Progenitor cell of endocrine pancreas (in vitro differentiated cells): Measurements from ENCODE around the gene ADAMTS12. TPM values are rescaled to one million over a fixed set of nuclear protein-coding genes. Genes with fewer than 3 reads are reported as not detected.

Experiments
- DNase-seq: peaks from one replicate; pipeline ENCODE4 v3.0.0; 2021; ENCODE audit warnings: low spot score; ENCODE audit not compliant: unreplicated experiment
- H3K27ac Mint-ChIP-seq: 2 replicates; pipeline ENCODE4 v1.8.0; 2021; ENCODE audit warnings: mild to moderate bottlenecking, moderate library complexity, mixed read lengths
- H3K27me3 Mint-ChIP-seq: 2 replicates; pipeline ENCODE4 v1.8.0; 2021; ENCODE audit warnings: mixed read lengths
- H3K36me3 Mint-ChIP-seq: 2 replicates; pipeline ENCODE4 v1.8.0; 2022; ENCODE audit warnings: mixed read lengths; ENCODE audit not compliant: insufficient read depth
- H3K4me1 Mint-ChIP-seq: 2 replicates; pipeline ENCODE4 v1.8.0; 2021; ENCODE audit warnings: low read depth, mixed read lengths
- H3K4me3 Mint-ChIP-seq: 2 replicates; pipeline ENCODE4 v1.8.0; 2021; ENCODE audit warnings: low read depth, mild to moderate bottlenecking, moderate library complexity, mixed read lengths
- H3K9me3 Mint-ChIP-seq: 2 replicates; pipeline ENCODE4 v1.8.0; 2021; ENCODE audit warnings: low read depth, mixed read lengths
- total RNA-seq: library from RNA; stranded (reverse); gene quantifications from 2 replicates; pipeline ENCODE4 v1.2.1, GENCODE V29; 2021
- TF ChIP-seq, protein P1 (sequence below): fragments of 200-600 bp; sonication (generic); IDR thresholded peaks from one replicate; pipeline ENCODE4 v1.5.0; 2021; ENCODE audit warnings: antibody characterized with exemption, mild to moderate bottlenecking; ENCODE audit not compliant: unreplicated experiment

ADAMTS12 gene
- total RNA-seq, 1 donor from 2014 or later: 5.2 TPM

DNA sequence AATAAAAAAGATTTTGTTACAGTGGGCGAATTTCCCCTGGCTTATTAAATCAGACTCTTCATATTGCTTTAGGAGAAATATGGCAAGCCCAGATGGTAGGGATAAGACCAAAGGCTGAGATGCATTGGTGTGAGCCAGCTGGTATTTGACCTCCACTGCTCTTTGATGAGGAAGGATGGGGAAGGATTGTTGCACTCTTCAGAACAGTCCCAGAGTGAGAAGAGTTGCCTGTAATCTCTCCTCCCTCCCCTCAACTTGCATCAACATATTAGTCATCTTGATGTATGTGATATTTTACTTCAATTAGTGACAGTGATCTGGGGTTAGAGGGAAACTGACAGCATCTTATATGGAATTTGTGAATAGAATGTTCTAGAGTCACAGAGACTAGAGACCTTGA is 136.6 kb downstream of the ADAMTS12 start:
- H3K4me3 Mint-ChIP-seq: no peak overlapping the region
- no peaks in the 10 kb centered on the region for H3K27me3 Mint-ChIP-seq
- TF ChIP-seq, protein P1, sequence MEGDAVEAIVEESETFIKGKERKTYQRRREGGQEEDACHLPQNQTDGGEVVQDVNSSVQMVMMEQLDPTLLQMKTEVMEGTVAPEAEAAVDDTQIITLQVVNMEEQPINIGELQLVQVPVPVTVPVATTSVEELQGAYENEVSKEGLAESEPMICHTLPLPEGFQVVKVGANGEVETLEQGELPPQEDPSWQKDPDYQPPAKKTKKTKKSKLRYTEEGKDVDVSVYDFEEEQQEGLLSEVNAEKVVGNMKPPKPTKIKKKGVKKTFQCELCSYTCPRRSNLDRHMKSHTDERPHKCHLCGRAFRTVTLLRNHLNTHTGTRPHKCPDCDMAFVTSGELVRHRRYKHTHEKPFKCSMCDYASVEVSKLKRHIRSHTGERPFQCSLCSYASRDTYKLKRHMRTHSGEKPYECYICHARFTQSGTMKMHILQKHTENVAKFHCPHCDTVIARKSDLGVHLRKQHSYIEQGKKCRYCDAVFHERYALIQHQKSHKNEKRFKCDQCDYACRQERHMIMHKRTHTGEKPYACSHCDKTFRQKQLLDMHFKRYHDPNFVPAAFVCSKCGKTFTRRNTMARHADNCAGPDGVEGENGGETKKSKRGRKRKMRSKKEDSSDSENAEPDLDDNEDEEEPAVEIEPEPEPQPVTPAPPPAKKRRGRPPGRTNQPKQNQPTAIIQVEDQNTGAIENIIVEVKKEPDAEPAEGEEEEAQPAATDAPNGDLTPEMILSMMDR: no peak
- H3K27ac Mint-ChIP-seq: no peak overlapping the region
- H3K4me1 Mint-ChIP-seq: no peaks in the 10 kb centered on the region
- no peaks in the 10 kb centered on the region for H3K9me3 Mint-ChIP-seq
- no peaks in the 10 kb centered on the region for H3K36me3 Mint-ChIP-seq
- no peak for DNase-seq

DNA sequence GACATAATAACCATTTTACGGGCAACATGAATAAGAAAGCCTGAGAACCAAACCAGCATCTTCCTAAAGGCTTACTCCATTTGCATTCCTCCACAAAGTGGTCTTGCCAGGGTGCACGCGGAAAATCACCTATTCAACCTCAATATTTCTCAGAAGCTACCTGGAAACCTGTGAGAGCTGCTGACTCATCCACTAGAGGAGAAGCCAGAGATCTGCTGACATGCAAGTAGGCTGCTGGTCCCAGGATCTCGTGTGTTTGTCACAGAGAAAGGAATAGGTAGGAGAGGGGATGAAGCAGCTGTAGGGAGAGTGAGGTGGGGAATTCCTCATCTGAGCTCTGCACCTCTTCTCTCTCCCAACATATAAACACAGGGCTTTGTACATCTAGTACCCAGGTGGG is 138.1 kb downstream of the ADAMTS12 start:
- Mint-ChIP-seq H3K9me3 (no peaks in the 10 kb centered on the region), H3K27me3 (no peaks in the 10 kb centered on the region), H3K4me3 (no peak overlapping the region), H3K36me3 (no peaks in the 10 kb centered on the region), H3K27ac (no peak overlapping the region), H3K4me1 (peaks cover under 1% of the 10 kb centered on the region)
- TF ChIP-seq, protein P1: no peak
- DNase-seq: no peak

DNA sequence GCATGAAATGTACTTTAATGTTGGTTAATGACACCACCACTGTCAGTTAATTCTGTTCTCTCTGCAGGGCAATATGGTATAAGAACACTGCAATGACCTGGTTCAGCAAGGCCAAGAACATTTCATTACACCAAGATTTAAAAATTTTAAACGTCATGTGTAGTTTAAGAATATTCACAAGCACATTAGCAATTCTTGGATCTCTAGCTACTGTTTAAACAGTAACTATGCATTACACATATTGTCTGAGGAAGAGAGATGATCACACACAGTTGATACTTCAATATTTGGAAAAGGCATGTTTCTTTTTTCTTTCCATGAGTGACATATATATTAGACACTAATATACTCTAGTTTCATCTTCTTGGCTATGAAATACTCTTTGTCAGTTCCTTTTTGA is 143.0 kb downstream of the ADAMTS12 start:
- Mint-ChIP-seq H3K36me3 (no peaks in the 10 kb centered on the region), H3K27ac (no peak overlapping the region), H3K9me3 (no peaks in the 10 kb centered on the region), H3K4me3 (no peak overlapping the region), H3K4me1 (peaks cover 11% of the 10 kb centered on the region), H3K27me3 (no peaks in the 10 kb centered on the region)
- TF ChIP-seq, protein P1: no peak
- no peak for DNase-seq

DNA sequence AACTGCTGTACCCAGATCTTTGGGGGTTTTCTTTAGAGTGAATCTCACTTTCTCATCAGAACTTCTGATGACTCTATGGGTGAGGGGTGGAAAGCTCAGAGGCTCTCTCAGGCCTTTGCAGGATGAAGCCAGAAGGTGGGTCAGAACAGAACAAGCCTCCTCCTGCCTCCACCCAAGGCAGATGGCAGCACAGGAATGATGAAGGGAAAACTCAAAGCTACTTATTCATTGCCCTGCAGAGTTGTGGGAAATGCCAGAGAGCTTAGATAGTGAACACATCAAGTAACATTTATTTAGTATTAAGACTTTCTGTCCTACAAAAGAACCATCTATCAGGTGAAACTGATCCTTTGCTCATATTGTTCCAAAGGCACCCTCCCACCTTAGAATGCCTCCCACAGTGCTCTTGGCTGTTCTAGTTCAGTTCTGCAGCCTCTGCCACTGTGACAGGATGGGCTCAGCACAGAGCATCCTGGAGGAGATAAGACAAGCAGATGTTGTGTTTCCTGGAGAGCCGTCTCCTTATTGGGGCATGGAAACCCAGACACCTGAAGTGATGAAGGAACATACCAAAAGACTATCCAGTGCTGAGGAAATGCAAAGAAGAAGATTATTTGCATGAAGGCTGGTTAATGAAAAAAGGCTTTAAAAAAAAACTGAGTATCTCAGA is 146.6 kb downstream of the ADAMTS12 start:
- Mint-ChIP-seq H3K36me3 (no peaks in the 10 kb centered on the region), H3K4me3 (no peak overlapping the region), H3K4me1 (peaks cover 11% of the 10 kb centered on the region), H3K27ac (no peak overlapping the region), H3K27me3 (no peaks in the 10 kb centered on the region), H3K9me3 (no peaks in the 10 kb centered on the region)
- DNase-seq: no peak
- TF ChIP-seq, protein P1: no peak

DNA sequence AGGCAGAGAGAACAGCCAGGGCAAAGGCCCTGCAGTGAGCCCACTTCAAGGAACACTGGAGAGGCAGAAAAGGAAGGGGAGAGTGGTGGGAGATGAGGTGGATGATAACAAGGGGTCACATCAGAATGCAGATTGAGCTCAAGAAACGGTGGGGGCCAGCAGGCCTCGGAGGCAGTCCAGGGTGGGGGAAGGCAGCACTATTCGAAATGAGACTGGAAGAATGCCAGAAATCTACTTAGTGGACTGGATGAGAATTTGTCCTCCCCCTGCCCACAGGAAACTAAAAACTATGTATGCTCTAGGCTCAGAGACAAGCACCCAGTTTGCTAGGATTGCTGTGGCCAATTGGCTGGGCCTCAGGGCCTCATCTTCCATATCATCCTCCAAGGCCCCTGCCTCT is 148.7 kb downstream of the ADAMTS12 start:
- Mint-ChIP-seq H3K9me3 (no peaks in the 10 kb centered on the region), H3K27me3 (no peaks in the 10 kb centered on the region), H3K4me3 (no peak overlapping the region), H3K27ac (no peak overlapping the region), H3K36me3 (no peaks in the 10 kb centered on the region), H3K4me1 (peaks cover 5% of the 10 kb centered on the region)
- DNase-seq: no peak
- TF ChIP-seq, protein P1: no peak
